ENCODE data around the gene CC2D2A. TPM values are rescaled to one million over a fixed set of nuclear protein-coding genes. Genes with fewer than 3 reads are reported as not detected.

Gene CC2D2A
- total and polyA plus RNA-seq, 2 of the 13 experiments (the other 11 are each of a cell fraction or from before 2014, with no cell fraction given), result 4.2 to 7.2 TPM

- H4K20me1 ChIP-seq (ENCODE audit: insufficient read depth, low read length), result no peaks in the 10 kb centered on the region
- H3K27ac ChIP-seq (ENCODE audit: extremely low read length, insufficient read depth, low read length), result no peak overlapping the region
- no peak overlapping the region for H3K9ac ChIP-seq (ENCODE audit: insufficient read depth, low read depth, low read length)
- no peaks in the 10 kb centered on the region for H3K27me3 ChIP-seq (ENCODE audit: control insufficient read depth in 1 of 2, insufficient read depth in 2 of 2, low read length in 2 of 2)
- intact Hi-C loops (cut with micrococcal nuclease; ENCODE audit: unreplicated experiment), result no loop called here
- ATAC-seq, result no peak
- TF ChIP-seq, protein P1, sequence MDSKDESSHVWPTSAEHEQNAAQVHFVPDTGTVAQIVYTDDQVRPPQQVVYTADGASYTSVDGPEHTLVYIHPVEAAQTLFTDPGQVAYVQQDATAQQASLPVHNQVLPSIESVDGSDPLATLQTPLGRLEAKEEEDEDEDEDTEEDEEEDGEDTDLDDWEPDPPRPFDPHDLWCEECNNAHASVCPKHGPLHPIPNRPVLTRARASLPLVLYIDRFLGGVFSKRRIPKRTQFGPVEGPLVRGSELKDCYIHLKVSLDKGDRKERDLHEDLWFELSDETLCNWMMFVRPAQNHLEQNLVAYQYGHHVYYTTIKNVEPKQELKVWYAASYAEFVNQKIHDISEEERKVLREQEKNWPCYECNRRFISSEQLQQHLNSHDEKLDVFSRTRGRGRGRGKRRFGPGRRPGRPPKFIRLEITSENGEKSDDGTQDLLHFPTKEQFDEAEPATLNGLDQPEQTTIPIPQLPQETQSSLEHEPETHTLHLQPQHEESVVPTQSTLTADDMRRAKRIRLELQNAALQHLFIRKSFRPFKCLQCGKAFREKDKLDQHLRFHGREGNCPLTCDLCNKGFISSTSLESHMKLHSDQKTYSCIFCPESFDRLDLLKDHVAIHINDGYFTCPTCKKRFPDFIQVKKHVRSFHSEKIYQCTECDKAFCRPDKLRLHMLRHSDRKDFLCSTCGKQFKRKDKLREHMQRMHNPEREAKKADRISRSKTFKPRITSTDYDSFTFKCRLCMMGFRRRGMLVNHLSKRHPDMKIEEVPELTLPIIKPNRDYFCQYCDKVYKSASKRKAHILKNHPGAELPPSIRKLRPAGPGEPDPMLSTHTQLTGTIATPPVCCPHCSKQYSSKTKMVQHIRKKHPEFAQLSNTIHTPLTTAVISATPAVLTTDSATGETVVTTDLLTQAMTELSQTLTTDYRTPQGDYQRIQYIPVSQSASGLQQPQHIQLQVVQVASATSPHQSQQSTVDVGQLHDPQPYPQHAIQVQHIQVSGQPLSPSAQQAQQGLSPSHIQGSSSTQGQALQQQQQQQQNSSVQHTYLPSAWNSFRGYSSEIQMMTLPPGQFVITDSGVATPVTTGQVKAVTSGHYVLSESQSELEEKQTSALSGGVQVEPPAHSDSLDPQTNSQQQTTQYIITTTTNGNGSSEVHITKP (CRISPR knock-in tag; IDR thresholded peaks at IDR 0.05; ENCODE audit: low read depth), result no peak
- TF ChIP-seq PRPF4 (IDR thresholded peaks at IDR 0.05; ENCODE audit: low read depth, low read length, poor library complexity, severe bottlenecking) (no peak), ZNF768 (CRISPR knock-in tag; IDR thresholded peaks at IDR 0.05) (no peak), PHF21A (CRISPR knock-in tag; IDR thresholded peaks at IDR 0.05) (no peak), MIXL1 (CRISPR knock-in tag; IDR thresholded peaks at IDR 0.05) (no peak), NR1H2 (CRISPR knock-in tag; IDR thresholded peaks at IDR 0.05; ENCODE audit: borderline replicate concordance, low read depth) (no peak), GTF3A (CRISPR knock-in tag; conservative IDR thresholded peaks at IDR 0.05) (no peak), ZNF460 (CRISPR knock-in tag; IDR thresholded peaks at IDR 0.05; ENCODE audit: borderline replicate concordance) (no peak), SYNCRIP (IDR thresholded peaks at IDR 0.05; ENCODE audit: insufficient read depth, low read depth, low read length) (no peak), JUND (CRISPR knock-in tag; IDR thresholded peaks at IDR 0.05) (no peak), EHMT2 (IDR thresholded peaks at IDR 0.05; ENCODE audit: borderline replicate concordance, low read depth, low read length) (no peak), NKX3-1 (CRISPR knock-in tag; IDR thresholded peaks at IDR 0.05) (no peak), MED13 (CRISPR knock-in tag; IDR thresholded peaks at IDR 0.05) (no peak)
- TF ChIP-seq, protein P2, sequence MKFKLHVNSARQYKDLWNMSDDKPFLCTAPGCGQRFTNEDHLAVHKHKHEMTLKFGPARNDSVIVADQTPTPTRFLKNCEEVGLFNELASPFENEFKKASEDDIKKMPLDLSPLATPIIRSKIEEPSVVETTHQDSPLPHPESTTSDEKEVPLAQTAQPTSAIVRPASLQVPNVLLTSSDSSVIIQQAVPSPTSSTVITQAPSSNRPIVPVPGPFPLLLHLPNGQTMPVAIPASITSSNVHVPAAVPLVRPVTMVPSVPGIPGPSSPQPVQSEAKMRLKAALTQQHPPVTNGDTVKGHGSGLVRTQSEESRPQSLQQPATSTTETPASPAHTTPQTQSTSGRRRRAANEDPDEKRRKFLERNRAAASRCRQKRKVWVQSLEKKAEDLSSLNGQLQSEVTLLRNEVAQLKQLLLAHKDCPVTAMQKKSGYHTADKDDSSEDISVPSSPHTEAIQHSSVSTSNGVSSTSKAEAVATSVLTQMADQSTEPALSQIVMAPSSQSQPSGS (CRISPR knock-in tag; IDR thresholded peaks at IDR 0.05), result no peak
- TF ChIP-seq, protein P3, sequence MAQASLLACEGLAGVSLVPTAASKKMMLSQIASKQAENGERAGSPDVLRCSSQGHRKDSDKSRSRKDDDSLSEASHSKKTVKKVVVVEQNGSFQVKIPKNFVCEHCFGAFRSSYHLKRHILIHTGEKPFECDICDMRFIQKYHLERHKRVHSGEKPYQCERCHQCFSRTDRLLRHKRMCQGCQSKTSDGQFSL (CRISPR knock-in tag; IDR thresholded peaks at IDR 0.05), result no peak
- TF ChIP-seq, protein P4, sequence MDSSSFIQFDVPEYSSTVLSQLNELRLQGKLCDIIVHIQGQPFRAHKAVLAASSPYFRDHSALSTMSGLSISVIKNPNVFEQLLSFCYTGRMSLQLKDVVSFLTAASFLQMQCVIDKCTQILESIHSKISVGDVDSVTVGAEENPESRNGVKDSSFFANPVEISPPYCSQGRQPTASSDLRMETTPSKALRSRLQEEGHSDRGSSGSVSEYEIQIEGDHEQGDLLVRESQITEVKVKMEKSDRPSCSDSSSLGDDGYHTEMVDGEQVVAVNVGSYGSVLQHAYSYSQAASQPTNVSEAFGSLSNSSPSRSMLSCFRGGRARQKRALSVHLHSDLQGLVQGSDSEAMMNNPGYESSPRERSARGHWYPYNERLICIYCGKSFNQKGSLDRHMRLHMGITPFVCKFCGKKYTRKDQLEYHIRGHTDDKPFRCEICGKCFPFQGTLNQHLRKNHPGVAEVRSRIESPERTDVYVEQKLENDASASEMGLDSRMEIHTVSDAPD (CRISPR knock-in tag; IDR thresholded peaks at IDR 0.05), result no peak
- no TSS peak for BruUV-seq (replicated peaks)
- ChIA-PET POLR2A (interaction anchor here (1.2 kb wide), 1 partner anchor 10 kb away, joined by 3 read pairs; no protein-coding TSS in a partner anchor), CTCF (ENCODE audit: low intra/inter-chr PET ratio, low total read pairs) (no interaction called here)
- no peaks in the 10 kb centered on the region for H3K36me3 ChIP-seq (replicated peaks in 1 of 2; ENCODE audit: control insufficient read depth in 1 of 2, insufficient read depth in 2 of 2, low read length in 2 of 2)
- no peak overlapping the region for H3K4me2 ChIP-seq (ENCODE audit: low read depth, low read length)
- H3K4me1 ChIP-seq (ENCODE audit: insufficient read depth, low read length), result no peaks in the 10 kb centered on the region
- no peak for DNase-seq (ENCODE audit: low spot score)
- H3K4me3 ChIP-seq (replicated peaks in 1 of 3; ENCODE audit: insufficient read depth in 1 of 3, low read depth in 2 of 3, low read length in 3 of 3), result no peak overlapping the region
- no peak for FAIRE-seq
- H2AFZ ChIP-seq (ENCODE audit: low read length), result no peak overlapping the region
- H3K79me2 ChIP-seq (ENCODE audit: insufficient read depth, low read length), result no peaks in the 10 kb centered on the region
- in situ Hi-C loops (cut with HindIII; ENCODE audit: extremely low pct_ligation_motif_present, low pct_unique_long_range_greater_than_20kb), result loop anchor here (25.0 kb wide), 1 partner anchor 773 kb away; no protein-coding TSS in a partner anchor
- peaks cover 7% of the 10 kb centered on the region; the same call in 1 of the 2 replicates for H3K9me3 ChIP-seq (ENCODE audit: low read length)
- 92% methylated on average over 6 of the region's 6 CpGs for WGBS (ENCODE audit: low lambda C conversion rate)
These were observed 19.2 kb downstream of the CC2D2A start for GRCh38 chr4:15488658-15489470.
